NCI-H2081 (cell line): ENCODE measurements around the gene MED13.
"Not testable (repeated sequence)": the region's sequence is repeated elsewhere in the genome, so short reads cannot be mapped to it uniquely, and the experiment has no call there.

Source experiments
- DNase-seq, 2 experiments: peaks; one replicate each; lab custom pipeline; 2025; lab: John Stamatoyannopoulos, UW

MED13 gene

GRCh38 chr17:61996916-61997605 is 68.0 kb downstream of the MED13 start:
- DNase-seq = no peak

- DNase-seq = no peak
These were observed 75.6 kb downstream of the MED13 start for GRCh38 chr17:61989509-61989908.

GRCh38 chr17:61986898-61987297 is 78.2 kb downstream of the MED13 start:
- DNase-seq = no peak

GRCh38 chr17:61984821-61985220 is 80.3 kb downstream of the MED13 start:
- no peak for DNase-seq

GRCh38 chr17:61981323-61981722 is 83.8 kb downstream of the MED13 start:
- DNase-seq = no peak

GRCh38 chr17:61980535-61980934 is 84.5 kb downstream of the MED13 start:
- no peak for DNase-seq

- no peak for DNase-seq
These were observed 91.0 kb downstream of the MED13 start for GRCh38 chr17:61974115-61974514.

- DNase-seq = no peak
These were observed 92.8 kb downstream of the MED13 start for GRCh38 chr17:61972311-61972710.

- DNase-seq = no peak
These were observed 95.0 kb downstream of the MED13 start for GRCh38 chr17:61970030-61970429.

GRCh38 chr17:61968757-61969156 is 96.3 kb downstream of the MED13 start:
- no peak for DNase-seq

GRCh38 chr17:61967729-61968128 is 97.3 kb downstream of the MED13 start:
- DNase-seq = no peak

GRCh38 chr17:61966191-61966590 is 98.9 kb downstream of the MED13 start:
- no peak for DNase-seq

- DNase-seq = no peak
These were observed 109.5 kb downstream of the MED13 start for GRCh38 chr17:61955619-61956018.

GRCh38 chr17:61947367-61948078 is 117.6 kb downstream of the MED13 start:
- DNase-seq = no peak

GRCh38 chr17:61946359-61946758 is 118.7 kb downstream of the MED13 start:
- DNase-seq = no peak

GRCh38 chr17:61943117-61943516 is 122.0 kb downstream of the MED13 start:
- no peak for DNase-seq

GRCh38 chr17:61942085-61942484 is 123.0 kb downstream of the MED13 start:
- no peak for DNase-seq

GRCh38 chr17:61928101-61928436 is 137.0 kb downstream of the MED13 start:
- no peak for DNase-seq

- peak; percentile 94 to 96 for DNase-seq
These were observed 137.6 kb downstream of the MED13 start, which contains the start of gene INTS2 for GRCh38 chr17:61927208-61928100. Gene INTS2 (minus strand): TSS chr17:61927982. CDS start chr17:61926644, 1,338 bp downstream.

GRCh38 chr17:61926826-61927207 is 138.3 kb downstream of the MED13 start:
- no peak for DNase-seq

- not testable (repeated sequence) for DNase-seq
These were observed 149.9 kb downstream of the MED13 start for GRCh38 chr17:61915162-61915561.

- no peak for DNase-seq
These were observed 156.6 kb downstream of the MED13 start for GRCh38 chr17:61908292-61909037.
